GM12864 (cell line): ENCODE measurements around the gene BIRC3.

ENCODE experiments used
- DNase-seq: peaks from one replicate; pipeline ENCODE4 v3.0.0-alpha.2; 2011; ENCODE audit warnings: low read depth
- H3K4me3 ChIP-seq: 2 replicates; pipeline ENCODE4 v1.5.1; 2011; ENCODE audit warnings: mild to moderate bottlenecking, low read depth, low read length, control low read depth
- TF ChIP-seq, protein P1 (sequence below): IDR thresholded peaks from 2 replicates; pipeline ENCODE4 v1.5.1; 2011; ENCODE audit warnings: low read depth, mild to moderate bottlenecking, moderate library complexity, low read length, control low read depth, inconsistent platforms; ENCODE audit errors: missing control alignments

BIRC3 gene

DNA sequence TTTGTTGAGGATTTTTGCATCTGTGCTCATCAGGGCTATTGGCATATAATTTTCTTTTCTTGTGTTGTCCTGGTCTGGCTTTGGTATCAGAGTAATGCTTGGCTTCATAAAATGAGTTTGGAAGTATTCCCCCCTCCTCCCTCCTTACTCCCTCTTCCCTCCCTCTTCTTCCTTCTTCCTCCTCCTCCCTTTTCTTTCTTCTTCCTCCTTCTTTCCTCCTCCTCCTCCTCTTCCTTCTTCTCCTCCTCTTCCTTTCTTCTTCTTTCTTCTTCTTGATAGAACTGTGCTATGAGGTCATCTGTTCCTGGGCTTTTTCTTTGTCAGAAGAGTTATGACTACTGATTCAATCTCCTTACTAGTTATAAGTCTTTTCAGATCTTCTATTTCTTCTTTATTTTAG is 39.8 kb downstream of the BIRC3 start:
- TF ChIP-seq, protein P1, sequence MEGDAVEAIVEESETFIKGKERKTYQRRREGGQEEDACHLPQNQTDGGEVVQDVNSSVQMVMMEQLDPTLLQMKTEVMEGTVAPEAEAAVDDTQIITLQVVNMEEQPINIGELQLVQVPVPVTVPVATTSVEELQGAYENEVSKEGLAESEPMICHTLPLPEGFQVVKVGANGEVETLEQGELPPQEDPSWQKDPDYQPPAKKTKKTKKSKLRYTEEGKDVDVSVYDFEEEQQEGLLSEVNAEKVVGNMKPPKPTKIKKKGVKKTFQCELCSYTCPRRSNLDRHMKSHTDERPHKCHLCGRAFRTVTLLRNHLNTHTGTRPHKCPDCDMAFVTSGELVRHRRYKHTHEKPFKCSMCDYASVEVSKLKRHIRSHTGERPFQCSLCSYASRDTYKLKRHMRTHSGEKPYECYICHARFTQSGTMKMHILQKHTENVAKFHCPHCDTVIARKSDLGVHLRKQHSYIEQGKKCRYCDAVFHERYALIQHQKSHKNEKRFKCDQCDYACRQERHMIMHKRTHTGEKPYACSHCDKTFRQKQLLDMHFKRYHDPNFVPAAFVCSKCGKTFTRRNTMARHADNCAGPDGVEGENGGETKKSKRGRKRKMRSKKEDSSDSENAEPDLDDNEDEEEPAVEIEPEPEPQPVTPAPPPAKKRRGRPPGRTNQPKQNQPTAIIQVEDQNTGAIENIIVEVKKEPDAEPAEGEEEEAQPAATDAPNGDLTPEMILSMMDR: no peak
- no peak overlapping the region for H3K4me3 ChIP-seq
- no peak for DNase-seq

DNA sequence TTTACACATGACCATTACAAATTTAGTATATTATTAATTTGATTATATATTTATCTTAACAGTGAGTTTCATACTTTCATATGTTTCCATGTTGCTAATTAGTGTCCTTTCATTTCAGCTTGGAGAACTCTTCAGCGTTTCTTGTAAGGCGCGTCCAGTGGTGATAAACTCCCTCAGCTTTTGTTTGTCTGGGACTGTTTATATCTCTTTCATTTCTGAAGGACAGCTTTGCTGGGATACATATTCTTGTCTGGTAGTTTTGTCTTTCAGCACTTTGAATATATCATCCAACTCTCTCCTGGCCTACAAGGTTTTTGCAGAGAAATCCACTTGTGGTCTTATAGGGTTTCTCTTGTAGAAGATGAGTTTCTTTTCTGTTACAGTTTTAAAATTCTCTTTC is 42.1 kb downstream of the BIRC3 start:
- H3K4me3 ChIP-seq: no peak overlapping the region
- TF ChIP-seq, protein P1: no peak
- no peak for DNase-seq

DNA sequence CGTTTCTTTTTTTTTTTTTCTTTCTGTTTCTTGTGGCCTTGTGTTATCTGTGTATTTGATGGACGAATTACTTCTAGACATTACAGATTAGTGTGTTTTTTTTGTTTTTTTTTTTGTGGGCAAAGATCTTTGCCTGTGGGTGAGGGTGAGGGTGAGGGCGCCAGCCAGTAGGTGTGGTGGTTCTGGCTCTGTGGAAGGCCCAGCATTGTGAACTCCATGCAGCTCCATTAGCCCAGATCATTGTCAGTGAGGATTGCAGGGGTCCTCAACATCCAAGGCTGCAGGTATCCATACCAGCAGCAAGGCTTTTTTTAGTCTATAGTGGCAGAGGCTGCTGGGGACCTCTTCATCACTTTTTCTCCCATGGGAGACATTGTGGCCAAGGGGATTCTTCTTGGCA is 43.4 kb downstream of the BIRC3 start:
- no peak for DNase-seq
- TF ChIP-seq, protein P1: no peak

DNA sequence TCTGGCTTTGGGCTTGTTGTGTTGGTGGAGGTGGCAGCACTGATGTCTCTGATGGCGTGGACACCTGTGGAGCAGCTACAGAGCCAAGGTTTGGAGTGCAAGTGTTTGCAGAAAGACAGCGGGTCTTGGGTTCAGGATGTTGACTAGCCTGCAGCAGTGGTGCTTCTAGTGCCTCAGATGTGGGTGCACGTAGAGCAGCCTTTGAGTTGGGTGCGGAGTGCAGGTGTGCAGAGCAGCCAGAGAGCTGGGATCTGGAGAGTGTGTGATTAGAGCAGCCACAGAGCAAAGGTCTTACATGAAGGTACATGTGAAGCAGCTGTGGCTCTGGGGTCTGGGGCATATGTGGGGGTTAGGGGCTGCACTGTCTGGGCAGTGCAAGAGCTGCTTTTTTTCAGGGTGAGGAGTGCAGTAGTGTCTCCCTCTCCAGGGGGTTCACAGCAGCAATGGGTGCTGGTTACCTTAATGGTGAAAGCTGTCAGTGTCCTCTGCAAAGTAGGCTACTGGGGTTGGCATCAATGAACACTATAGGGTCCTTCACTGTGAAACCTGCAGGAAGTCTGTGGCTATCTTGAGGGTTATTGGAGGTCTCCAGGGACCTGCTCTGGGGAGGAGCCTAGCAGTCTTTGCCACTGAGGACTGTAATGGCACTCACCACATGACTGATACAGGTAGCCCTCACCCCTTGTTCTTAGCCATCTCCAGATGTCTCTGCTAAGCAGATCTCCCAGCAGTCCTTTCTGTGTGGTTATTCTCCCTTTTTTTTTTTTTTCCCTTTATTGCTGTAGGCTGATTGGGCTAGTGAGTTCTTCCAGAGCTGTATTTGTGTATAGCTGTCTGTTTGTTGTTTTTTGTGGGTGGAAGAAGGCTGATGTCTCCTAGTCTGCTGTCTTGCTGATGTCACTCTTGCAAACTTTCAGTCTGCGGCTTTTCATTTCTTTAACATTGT is 44.1 kb downstream of the BIRC3 start:
- DNase-seq: no peak
- TF ChIP-seq, protein P1: no peak
- H3K4me3 ChIP-seq: no peak overlapping the region

More for the DNA sequence above, 43.4 kb downstream of the BIRC3 start:
- H3K4me3 ChIP-seq: no peak overlapping the region

DNA sequence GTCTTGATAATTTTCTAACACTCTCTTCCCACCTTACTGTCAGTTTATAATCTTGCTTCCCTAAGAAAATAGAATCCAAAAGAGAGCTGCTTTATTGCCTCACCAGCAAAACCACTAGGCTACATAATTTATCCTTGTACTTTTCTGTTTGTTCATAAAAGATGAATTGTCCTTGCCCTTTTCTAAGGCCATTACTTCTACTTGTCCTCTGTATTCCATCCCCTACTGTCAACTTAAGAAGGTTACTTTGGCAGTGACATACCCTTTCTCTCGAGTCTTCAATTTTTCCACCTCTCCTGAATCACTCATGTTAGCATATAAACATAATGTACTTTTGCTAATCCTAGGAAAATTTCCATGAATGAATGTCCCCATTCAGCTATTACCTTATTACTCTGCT is 47.7 kb downstream of the BIRC3 start:
- TF ChIP-seq, protein P1: no peak
- no peak overlapping the region for H3K4me3 ChIP-seq
- no peak for DNase-seq

DNA sequence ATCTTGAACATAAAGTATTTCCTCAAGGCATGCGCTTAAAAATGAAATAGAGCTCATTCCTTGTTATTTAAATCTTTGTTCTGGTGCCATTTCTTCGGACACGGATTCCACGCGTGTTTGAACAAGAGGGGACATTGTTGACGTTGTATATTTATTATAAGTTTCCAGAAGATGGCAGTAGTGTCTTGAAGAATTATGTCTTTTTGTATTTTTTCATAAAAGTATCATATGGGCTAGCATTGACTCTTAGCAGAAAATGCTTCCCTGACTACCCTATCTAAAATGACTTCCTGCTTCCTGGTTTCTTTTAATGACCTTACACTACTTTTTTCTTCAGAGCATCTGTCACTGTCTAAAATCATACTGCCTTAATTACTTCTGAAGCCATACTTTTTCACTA is 50.1 kb downstream of the BIRC3 start:
- no peak for DNase-seq

More for the DNA sequence above, 50.1 kb downstream of the BIRC3 start:
- TF ChIP-seq, protein P1: no peak
- H3K4me3 ChIP-seq: no peak overlapping the region
